Measurements from ENCODE around the gene FAM3C. TPM values are rescaled to one million over a fixed set of nuclear protein-coding genes. Genes with fewer than 3 reads are reported as not detected.

Gene FAM3C
- total and polyA plus RNA-seq, 12 donors: 17.1 to 138 (median 36.8) TPM

DNA sequence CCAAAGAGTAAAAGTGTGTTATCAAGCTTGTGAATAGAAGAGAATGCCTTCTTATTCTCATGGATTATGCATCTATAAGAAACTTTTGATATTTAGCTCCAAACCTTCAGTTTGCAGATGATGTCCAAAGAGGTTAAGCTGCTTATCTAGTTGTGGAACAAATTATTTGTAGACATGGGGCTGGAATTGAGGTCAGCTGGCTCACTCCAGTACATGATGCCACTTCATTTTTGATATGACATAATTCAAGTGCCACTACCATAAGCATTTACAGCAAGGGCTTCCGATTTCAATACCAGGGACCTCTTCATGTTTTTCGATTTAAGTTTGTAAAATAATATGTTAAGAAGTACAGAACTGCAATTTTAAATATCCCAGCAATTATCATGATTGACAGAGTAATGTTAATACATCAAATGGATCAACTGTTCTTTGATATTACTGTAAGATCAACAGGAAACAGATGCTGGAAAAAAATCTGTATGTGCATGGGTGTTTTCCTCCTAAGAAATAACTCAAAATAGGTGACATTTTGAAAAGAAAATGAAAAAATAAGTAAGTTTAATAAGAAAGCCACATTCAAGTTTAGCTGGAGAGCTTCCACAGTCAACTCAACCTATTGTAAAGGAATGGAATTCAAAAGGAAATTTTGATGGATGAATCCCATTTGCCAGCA lies 12.7 kb downstream of the FAM3C start:
- peaks cover 4 to 31% of the 10 kb centered on the region in 2 donors for H3K4me1 ChIP-seq (replicated peaks in 1 of 2)
- 70 to 91% (median 82%) methylated on average over 2 of the region's 2 CpGs for WGBS, 4 donors
- no peak overlapping the region for H3K4me3 ChIP-seq
- no peaks in the 10 kb centered on the region for H3K27me3 ChIP-seq
- DNase-seq: no peak
- no peaks in the 10 kb centered on the region for H3K36me3 ChIP-seq (replicated peaks in 1 of 2)
- intact Hi-C loops (cut with DNase I): no loop called here
- H3K9me3 ChIP-seq (replicated peaks in 1 of 3): no peaks in the 10 kb centered on the region
- H3K27ac ChIP-seq: no peak overlapping the region
- TF ChIP-seq POLR2A (IDR thresholded peaks at IDR 0.05): no peak
- TF ChIP-seq, protein P1, sequence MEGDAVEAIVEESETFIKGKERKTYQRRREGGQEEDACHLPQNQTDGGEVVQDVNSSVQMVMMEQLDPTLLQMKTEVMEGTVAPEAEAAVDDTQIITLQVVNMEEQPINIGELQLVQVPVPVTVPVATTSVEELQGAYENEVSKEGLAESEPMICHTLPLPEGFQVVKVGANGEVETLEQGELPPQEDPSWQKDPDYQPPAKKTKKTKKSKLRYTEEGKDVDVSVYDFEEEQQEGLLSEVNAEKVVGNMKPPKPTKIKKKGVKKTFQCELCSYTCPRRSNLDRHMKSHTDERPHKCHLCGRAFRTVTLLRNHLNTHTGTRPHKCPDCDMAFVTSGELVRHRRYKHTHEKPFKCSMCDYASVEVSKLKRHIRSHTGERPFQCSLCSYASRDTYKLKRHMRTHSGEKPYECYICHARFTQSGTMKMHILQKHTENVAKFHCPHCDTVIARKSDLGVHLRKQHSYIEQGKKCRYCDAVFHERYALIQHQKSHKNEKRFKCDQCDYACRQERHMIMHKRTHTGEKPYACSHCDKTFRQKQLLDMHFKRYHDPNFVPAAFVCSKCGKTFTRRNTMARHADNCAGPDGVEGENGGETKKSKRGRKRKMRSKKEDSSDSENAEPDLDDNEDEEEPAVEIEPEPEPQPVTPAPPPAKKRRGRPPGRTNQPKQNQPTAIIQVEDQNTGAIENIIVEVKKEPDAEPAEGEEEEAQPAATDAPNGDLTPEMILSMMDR (IDR thresholded peaks at IDR 0.05): no peak

DNA sequence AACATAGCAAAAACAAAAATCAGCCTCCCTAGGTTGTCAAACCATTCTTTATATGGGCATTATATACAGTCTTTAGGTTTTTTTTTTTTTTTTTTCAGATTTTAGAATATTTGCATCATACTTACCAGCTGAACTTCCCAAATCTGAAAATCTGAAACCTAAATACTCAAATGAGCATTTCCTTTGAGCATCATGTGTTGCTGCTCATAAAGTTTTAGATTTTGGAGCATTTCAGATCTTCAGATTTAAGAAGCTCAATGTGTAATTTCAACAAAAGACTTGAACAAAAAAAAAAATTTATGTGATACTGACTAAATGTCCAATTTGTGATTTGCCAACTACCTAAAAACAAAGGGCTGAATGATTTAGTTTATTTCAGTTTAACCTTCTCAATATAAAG lies 13.6 kb downstream of the FAM3C start:
- H3K27me3 ChIP-seq: no peaks in the 10 kb centered on the region
- intact Hi-C loops (cut with DNase I): no loop called here
- H3K36me3 ChIP-seq (replicated peaks in 1 of 2): no peaks in the 10 kb centered on the region
- peaks cover 4 to 31% of the 10 kb centered on the region in 2 donors for H3K4me1 ChIP-seq (replicated peaks in 1 of 2)
- H3K4me3 ChIP-seq: no peak overlapping the region
- no peaks in the 10 kb centered on the region for H3K9me3 ChIP-seq (replicated peaks in 1 of 3)
- TF ChIP-seq, protein P1 (IDR thresholded peaks at IDR 0.05): no peak
- no peak for TF ChIP-seq POLR2A (IDR thresholded peaks at IDR 0.05)
- DNase-seq: no peak
- no peak overlapping the region for H3K27ac ChIP-seq

DNA sequence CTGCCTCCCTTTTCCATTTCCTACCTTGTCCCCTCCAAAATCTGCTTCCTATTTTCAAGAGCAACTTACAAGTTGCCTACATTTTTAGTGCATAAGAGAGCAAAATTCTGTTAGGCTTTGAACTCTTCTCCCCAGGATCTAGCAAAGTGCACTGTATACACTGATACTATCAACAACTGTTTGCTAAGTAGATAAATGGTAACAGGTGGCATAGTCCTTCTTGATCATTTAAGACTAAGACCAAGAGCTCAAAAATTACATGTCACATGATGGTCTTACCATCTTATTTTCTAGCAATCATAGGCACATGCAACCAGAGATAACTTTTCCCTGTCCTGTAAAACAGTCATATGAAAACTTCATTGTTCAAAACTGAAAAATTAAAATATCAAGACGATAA lies 16.2 kb downstream of the FAM3C start:
- no peaks in the 10 kb centered on the region for H3K9me3 ChIP-seq (replicated peaks in 1 of 3)
- TF ChIP-seq, protein P1 (IDR thresholded peaks at IDR 0.05): no peak
- TF ChIP-seq POLR2A (IDR thresholded peaks at IDR 0.05): no peak
- H3K36me3 ChIP-seq (replicated peaks in 1 of 2): no peaks in the 10 kb centered on the region
- DNase-seq: no peak
- intact Hi-C loops (cut with DNase I): no loop called here
- WGBS, 4 donors: 90 to 96% (median 95%) methylated on average over 1 of the region's 1 CpG
- no peaks in the 10 kb centered on the region for H3K27me3 ChIP-seq
- H3K4me1 ChIP-seq (replicated peaks in 1 of 2): peaks cover 4 to 22% of the 10 kb centered on the region in 2 donors
- no peak overlapping the region for H3K27ac ChIP-seq
- H3K4me3 ChIP-seq: no peak overlapping the region

DNA sequence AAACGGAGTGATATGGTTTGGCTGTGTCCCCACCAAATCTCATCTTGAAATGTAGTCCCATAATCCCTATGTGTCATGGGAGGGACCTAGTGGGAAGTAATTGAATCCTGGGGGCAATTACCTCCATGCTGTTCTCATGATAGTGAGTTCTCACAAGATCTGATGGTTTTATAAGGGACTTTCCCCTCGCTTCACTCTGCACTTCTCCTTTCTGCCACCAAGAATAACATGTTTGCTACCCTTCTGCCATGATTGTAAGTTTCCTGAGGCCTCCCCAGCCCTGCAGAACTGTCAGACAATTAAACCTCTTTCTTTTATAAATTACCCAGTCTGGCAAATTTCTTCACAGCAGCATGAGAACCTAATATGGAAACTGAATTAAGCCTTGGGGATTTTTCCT lies 19.1 kb downstream of the FAM3C start:
- no peak overlapping the region for H3K4me3 ChIP-seq
- no peaks in the 10 kb centered on the region for H3K36me3 ChIP-seq (replicated peaks in 1 of 2)
- no peak overlapping the region for H3K27ac ChIP-seq
- intact Hi-C loops (cut with DNase I): no loop called here
- H3K27me3 ChIP-seq: no peaks in the 10 kb centered on the region
- H3K9me3 ChIP-seq (replicated peaks in 1 of 3): no peaks in the 10 kb centered on the region
- TF ChIP-seq, protein P1 (IDR thresholded peaks at IDR 0.05): no peak
- TF ChIP-seq POLR2A (IDR thresholded peaks at IDR 0.05): no peak
- WGBS, 4 donors: 92 to 98% (median 97%) methylated on average over 2 of the region's 2 CpGs
- no peak for DNase-seq
- H3K4me1 ChIP-seq (replicated peaks in 1 of 2): no peaks in the 10 kb centered on the region
